ENCODE measurements around the gene LBH.

Gene LBH

DNA sequence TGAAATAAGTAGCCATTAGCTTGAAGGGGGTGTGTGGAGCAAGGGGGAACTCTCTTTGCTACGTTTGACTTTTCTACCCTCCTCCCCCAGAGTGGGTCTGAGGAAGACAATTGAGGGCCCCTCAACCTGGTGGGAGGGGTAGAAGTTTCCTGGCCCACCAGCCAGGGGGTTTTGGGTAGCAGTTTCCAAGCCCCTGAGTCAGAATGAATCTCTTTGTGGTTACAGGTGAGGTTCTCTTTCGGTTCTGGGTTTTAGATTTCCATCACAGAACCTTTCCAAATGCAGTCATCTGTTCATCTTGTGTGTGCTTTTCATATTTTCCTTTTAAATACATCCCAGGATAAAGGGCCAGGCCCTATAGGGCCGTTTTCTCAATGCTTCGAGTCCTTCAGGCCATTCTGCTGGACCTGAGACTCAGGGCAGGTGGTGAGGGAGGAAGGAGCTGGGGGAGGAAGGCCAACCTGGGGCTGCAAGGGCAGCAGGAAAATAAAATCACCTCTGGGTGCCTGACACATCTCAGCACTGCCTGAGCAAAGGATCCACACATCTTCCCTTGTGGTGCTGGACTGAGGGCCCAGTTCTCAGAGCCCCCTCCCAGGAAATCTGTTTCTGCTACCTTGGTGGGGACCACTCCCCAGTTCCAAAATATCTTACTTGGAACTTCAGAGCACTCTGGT, 4.7 kb downstream of the LBH start:
- DNase-seq = peak; percentile 61

DNA sequence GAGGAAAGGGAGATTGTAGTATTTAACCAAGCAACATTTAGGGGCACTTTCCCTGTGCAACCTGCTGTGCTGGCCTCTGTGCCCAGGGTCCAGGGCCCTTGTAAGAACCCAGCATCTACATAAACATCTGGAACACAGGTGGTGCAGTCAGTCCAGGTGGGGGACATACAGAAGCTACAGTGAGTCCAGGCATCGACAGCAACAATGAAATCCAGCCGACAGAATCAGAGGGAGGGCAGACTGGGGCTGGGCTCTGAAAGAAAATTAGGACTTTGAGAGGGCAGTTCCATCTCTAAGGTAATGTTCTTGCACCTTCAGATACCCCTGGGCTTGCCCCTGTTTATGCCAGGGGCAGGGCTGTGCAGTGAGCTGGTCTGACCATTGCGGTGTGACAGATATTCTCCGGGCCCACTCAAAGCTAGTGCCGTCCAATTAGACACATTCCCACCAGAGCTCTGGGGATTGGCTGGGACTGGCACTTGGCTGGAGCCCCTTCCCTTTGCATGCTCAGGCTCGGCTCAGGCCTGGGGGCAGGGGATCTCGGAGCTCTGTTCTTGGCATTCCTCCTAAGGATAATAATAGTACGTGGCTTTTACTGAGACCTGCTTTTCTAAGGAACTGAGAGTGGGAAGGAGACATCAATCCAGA, 5.4 kb downstream of the LBH start:
- DNase-seq = no peak

DNA sequence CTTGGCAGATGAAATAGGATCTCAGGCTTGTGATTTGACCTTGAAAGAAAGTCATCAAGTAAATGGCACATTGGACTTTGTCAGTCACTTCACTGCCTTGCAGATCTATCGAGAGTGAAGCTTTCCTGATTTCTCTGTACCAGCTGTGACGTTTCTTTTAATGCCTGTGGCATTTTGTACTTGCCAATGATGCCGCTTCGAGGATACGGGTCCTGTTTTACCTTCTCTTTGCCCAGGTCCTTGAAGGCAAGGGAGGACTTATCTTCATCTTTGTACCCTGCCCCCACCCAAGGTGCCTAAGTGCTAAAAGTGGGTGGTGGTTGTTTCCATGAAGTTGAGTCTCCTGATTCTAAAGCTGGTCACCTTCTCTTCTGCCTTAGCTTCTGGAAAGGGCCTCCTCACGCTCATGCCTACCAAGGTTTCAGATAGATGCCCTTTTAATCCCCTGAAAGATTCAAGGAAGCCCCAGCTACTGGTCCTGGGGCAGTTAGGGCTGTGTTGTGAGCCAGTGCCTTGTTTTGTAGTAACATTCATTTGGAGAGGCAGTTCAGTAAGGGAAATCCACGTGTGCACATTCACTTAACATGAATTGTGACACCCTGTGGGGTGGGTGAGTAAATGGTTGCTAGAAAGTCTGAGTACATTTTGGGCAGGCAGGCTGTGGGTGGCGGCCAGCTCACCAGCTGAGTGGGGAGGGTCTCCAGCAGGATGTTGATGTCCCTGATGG, 6.1 kb downstream of the LBH start:
- DNase-seq = peak; percentile 48

DNA sequence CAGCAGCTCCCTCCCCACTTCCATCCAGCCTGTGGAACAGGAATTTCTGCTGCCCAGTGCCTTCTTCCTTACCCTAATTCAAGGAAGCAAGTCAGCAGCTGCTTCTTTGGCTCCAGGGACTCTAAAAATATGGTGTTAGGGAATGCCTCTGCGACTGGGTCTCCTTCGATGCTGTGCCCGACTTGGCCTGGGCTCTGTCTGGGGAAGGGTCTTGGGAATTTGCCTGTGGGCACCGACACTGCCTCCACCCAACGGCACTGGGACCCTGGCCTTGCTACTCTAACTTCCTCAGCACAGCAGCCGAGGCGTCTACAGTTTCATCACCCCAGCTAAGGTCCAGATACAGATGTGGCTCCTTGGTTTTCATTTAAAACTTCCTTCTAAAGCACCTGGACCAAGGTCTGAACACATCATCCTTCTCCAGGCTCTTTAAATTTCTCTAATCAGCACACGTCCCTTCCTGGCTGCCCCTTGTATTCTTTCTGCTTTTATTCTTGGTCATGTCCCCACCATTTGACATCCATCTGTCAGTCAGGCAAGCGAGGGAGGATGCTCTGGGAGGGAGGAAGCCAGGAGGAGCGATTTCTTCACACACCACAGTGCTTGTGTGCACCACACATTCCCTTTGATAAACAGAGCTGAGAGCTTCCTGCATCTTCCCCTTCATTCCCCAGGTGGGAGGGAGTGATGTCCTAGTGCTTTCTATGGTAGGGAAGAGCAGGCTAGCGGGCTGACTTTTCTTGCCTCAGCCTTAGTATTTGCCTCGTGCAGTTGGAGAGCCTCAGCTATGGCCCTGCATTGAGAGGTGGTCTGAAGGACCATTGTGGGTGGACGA, 6.8 kb downstream of the LBH start:
- peak; percentile 32 for DNase-seq

DNA sequence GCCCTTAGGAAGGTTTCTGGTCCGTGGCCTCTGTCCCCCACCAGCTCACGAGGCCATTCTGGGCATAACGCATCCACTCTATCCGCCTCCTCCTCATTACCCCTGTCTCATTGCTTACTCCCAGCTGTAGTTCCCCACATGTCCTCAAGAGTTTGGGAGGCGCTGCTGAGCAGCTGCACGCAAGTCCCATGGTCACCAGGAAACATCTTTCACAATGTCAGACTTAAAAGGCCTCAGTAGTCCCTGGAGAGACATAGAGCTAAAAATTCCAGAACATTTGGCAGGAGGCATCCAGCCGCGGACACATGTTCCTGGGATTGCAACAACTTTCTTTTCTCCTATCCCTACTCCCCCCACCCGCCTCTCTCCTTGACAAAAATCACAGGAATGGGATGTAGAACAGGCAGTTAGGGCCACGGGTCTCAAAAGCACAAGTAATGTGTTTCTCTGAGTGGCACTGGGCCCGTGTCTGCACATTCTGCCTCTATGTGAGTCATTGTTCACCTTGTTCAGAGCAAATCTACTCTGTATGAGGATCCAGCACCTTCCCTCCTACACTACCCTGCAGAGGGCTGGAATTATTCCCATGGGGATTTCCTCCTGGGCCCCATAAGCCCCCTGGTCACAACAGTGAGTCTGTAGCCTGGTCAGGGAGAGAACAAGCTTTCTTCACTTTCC, 8.1 kb downstream of the LBH start:
- peak; percentile 73 for DNase-seq

DNA sequence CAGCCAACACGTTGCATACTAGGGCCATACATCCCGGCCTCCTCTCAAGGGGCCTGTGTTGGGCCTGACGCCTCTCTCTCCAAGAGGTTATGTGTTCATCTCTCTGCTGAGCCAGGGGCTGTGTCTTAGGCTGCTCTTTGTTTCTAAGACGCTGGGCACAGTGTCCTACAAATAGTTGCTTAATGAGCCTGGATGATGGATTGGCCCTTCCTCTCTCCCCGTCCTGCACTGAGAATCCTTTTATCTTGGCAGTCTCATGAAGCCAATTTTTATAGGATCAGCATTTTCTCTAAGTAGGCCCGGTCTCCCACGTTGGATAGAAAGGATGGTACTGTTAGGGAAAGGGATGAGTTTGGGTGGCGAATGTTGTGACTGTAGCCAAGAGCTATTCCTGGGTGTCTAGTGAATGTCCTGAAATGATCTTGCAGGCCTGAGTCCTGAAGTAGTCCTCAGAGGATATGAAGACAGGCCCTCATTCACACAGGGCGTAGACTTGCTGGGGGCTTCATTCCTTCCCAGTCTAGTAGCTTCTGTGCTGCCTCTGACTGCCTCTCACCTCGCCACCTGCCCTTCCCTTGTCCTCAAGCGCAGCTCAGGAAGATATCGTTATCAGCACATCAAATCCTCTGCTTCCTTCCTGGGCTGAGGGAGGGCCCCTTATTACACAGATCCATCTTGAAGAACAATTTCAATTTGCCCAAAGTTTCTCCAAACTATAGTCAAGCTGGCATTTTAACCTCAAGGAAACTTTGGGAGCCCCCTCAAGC, 8.8 kb downstream of the LBH start:
- DNase-seq = peak; percentile 37

DNA sequence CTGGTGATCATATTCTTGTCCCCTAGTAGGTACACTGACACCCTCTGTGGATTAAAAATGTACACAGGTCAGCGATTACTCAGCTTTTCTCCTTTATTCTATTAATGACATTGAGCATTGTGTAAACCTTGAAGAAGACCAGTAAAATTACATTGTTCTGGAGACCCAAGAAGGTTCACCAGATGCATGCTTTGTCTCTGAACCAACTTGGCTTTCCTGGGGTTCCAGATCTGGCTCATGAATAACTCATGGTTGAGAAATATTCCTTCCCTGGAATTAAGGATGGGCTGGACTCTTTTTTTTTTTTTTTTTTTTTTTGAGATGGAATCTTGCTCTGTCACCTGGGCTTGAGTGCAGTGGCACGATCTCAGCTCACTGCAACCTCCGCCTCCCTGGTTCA, 11.9 kb downstream of the LBH start:
- DNase-seq = no peak

DNA sequence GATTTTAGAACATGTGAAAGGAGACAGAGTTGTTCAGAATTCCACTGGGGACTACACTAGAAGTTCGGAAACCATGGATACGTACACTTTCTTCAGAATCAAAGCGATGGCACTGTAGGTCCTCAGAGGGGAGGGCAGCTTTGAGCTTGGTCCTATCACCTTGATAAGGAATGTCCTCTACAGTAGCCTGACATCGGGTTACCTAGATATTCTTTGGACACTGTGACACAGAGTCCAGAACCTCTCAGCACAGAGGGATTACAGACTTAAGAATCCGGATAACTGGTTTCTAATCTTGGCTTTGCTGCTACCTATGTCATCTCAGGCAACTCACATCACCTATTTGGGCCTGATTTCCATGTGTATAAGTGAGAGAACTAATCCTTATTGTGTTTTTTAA, 14.0 kb downstream of the LBH start:
- no peak for DNase-seq

DNA sequence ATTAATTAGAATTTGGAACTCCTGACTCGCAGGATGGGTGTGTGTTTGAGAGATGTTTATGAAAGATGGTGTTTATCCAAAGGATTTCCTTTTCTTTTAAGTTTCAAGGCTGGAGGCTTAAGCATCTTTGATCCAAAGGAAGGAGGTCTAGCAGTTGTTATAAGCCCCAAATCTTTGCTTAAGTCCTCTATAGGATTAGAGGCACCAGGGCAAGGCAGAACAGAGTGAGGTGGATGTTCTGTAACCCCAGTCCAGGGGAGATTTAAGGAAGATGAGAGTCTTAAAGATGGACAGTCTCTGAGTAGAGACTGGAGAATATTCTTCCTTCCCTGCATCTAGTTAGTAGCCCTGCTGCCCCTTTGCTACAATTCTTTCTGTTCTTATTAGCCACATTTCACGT, 17.5 kb downstream of the LBH start:
- no peak for DNase-seq

DNA sequence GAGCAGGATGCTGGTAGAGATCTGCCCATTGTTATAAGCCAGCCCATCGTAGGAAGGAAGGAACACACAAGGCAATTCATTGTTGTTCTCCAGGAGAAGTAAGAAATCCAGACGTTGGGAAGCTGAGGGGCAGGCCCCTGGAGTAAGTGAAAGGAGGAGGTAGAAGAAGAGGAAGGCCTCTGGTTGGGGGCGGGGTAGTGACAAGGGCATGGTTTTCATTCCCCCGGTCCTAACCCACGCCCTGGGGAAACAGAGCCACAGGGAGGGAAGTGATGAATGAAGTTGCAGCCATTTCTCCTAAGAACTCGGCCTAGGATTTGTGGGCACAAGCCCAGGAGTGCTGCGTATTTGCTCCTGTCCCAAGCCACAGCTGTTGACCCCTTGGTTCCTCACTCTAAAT, 18.0 kb downstream of the LBH start:
- no peak for DNase-seq

DNA sequence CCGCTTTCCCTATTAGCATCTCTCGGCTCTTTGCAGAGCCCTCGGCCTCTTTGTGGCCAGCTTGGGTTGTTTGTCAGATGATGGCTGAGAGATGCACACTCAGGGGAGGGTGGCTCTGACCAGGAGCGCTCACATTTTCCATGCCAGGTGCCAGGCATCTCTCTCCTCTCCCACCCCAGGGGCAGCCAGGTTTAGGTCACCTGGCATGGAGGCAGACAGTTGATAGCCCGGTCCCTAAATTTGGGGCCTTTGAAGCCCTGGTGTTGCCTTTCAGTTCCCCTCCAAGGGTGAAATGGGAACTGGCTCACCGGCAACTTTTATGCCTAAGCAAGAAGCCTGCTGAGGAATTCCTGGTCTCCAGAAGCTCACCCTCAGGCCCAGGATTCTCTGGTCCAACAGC, 19.1 kb downstream of the LBH start:
- DNase-seq = no peak

DNA sequence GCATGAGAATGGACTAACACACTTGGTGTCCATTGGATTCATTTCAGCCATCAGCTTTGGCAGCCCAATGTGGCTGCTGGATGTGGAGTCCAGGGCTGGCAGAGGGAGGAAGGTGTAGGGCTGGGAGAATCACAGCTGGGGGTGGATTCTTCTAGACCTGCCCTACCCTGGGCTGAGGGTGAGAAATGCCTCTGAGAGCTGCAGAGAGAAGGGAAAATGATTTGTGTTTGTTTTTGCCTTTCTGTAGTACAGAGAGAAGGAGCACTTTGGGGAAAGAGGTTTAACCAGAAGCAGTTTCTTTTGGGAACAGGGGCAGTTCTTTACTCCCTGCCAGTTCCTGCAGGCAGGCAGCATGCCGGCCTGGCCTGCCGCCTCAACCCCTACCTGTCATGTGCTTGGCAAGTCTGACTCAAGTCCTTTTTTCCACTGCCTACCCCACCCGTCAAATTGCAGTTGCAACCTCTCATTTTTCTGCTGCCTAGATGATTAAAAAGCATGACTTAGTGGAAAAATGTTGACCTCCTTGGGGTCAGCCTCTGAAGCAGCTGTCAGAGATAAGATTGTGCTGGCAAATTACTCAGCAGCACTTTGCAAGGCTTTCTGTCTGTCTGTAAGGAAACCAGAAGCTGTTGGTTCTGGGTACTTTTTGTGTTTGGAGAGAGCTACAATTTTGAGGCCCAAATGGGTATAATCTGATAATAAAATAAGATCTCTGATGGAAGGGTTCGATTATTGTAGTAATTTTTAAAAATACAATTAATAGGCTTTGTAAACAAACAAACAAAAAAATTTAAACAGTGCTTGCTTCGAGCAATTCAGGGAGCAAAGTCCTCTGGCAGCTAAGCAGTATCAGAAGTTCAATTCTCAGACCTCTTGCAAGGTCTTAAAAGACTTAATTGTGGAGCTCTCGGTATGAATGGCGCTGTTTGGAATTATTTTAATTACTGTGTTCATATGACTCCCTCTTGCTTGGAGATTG, 21.7 kb downstream of the LBH start:
- DNase-seq = peak; percentile 65

DNA sequence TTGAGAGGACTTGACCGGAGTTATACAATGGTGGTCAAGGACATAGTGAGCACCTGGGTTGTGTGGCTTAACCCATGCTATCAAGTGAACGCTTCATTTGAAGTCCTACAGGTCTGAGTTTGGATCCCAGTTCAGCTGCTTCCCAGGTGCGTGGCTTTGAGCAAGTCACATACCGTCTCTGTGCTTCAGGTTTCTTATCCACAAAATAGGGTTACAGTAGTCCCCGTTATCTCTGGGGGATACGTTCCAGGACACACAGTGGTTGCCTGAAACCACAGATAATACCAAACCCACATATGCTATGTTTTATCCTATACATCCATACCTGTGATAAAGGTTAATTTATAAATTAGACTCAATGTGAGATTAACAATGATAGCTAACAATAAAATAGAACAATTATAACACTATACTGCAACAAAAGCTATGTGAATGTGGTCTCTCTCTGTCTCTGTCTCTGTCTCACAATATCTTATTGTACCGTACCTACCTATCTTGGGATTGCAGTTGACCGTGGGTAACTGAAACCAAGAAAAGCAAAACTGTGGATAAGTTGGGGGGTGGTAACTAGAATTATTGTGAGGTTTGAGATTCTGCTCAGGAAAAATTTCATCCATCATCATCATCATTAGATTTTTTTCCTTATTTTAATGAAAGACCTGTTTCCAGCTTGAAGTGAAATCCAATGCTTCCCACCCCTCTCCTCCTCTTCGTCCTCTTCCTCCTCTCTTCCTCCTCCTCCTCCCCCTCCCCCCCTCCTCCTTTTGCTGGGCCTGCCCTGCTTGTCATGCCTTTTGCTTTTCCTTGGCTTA, 22.7 kb downstream of the LBH start:
- DNase-seq = no peak

DNA sequence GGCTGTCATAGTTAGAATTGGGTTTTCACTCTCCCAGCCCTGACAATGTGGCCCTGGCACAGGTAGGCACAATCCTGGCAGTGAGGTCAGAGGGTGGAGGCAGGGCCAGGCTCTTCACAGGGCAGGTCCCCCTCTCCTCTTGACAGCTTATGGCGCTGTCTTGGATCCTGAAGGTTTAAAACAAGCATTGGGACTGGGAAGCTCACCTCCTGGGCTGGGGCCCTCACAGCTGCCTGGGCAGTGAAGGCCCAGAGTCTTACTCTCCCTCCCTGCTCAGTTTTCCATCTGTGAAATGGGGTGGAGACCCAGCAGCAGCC, 23.3 kb downstream of the LBH start:
- no peak for DNase-seq

DNA sequence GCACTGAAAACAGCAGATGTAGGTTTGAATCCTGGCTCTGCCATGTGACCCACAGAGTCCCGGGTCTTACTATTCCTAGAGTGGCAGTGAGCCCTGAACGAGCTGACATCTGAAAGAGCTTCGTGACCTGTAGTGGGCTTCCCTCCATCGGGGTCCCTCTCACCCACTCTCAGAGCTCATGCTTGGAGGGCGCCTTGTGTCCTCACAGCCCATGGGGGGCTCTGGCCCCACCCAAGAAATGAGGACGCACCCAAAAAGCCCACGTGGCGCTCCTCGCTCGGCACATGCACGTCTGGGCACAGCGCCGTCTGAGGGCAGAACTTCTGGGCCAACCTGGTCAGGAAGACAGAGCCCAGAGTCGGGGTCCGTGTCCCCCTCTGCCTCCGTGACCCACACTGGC, 23.7 kb downstream of the LBH start:
- no peak for DNase-seq

DNA sequence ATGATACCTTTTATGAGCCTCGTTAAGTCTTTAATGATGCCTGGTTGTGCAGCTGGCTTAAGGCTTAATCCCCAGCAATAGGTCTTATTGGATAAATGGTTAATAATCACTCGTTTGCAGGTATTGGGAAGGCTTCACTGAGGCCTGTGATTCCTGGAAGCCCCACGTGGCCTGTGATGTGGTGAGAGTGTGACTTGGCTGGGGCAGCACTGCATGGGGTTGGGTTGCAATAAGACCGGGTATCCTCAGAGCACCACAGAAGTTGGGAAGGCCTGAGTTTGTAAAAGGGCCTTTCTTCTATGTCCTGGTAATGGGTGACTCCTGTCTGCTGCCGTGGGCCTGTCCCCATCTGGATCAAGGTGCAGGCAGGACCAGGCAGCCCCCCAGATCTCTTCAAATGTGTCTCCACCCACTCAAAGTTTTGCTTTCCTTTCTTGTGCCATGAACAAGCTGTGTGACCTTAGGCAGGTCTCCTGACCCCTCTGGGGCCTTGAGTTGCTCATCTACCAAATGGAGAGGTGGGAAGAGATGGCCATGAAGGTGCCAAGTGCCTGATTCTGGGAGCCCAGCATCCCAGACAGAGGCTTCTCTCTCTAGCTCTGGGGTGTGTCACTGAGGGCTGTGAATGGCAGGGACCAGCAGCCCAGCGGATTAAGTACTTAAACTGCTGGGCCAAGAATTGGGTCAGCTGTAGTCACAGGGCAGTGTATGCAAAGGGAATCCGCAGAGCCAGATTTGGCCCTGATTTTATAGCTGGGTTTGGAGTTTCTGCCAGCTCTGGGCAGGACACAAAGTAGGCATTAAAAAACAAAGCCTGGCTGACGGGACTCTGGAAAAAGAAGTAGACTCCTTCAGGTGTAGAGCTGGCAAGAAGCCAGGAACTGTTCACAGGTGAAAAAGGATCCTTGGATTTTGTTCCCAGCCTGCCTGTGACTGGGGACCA, 24.4 kb downstream of the LBH start:
- DNase-seq = peak; percentile 37

DNA sequence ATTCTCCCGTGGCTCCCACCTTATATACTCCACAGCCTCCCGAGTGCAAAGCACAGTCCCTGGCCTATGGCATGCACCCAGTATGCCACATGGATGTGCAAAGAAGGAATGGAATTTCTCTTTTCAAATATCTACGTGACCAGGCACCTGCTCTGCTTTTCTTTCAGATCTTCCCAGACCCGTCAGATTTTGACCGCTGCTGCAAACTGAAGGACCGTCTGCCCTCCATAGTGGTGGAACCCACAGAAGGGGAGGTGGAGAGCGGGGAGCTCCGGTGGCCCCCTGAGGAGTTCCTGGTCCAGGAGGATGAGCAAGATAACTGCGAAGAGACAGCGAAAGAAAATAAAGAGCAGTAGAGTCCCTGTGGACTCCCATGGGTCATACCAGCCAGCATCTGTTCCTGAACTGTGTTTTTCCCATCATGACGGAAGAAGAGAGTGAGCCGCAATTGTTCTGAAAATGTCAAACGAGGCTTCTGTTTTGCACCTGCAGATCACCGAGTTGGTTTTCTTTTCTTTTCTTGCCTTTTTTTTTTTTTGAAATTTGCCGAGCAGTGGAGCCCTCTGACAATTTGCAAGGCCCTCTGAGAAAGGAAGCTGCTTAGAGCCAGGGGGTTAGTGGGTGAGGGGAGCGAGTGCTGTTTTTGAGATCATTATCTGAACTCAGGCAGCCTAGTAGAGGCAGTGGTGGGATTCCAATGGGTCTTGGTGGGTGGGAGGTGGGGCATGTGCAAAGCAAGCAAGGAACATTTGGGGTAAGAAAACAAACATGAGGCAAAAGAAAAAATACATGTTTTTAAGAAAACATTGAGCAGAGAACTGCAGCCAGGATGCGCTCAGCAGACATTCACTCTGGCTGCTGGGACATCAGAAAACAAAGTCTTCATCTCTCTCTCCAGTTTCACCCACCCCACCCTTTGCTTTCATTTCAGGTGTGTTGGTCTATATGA, 26.2 kb downstream of the LBH start:
- DNase-seq = peak; percentile 60

DNA sequence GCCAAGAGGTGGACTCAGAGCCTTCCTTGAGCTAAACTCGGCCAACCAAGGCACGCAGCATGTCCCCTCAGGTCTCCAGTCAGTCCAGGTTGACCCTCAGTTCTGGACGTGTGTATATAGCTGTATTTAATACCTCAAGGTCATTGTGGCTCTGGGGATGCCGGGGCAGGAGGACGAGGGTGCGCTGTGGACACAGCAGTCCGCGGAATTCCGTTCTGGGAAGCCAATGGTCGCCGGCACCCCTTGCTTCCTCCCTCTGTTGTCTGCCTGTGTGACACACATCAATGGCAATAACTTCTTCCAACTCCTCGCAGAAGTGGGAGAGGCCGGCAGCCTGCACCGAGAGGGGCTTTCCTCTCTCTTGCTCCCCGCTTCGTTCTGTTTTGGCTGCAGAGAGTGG, 27.7 kb downstream of the LBH start:
- DNase-seq = no peak
